GM19023 (cell line): ENCODE results near the gene IGFBP5.

Source experiments
- ATAC-seq: cut with Tn5 transposase; IDR thresholded peaks from one replicate; pipeline ENCODE4 v1.9.1; 2021; ENCODE audit warnings: mild to moderate bottlenecking, moderate library complexity; ENCODE audit not compliant: unreplicated experiment

Gene IGFBP5

GRCh38 chr2:216626168-216626874 is 69.0 kb downstream of the IGFBP5 start:
- no peak for ATAC-seq

DNA sequence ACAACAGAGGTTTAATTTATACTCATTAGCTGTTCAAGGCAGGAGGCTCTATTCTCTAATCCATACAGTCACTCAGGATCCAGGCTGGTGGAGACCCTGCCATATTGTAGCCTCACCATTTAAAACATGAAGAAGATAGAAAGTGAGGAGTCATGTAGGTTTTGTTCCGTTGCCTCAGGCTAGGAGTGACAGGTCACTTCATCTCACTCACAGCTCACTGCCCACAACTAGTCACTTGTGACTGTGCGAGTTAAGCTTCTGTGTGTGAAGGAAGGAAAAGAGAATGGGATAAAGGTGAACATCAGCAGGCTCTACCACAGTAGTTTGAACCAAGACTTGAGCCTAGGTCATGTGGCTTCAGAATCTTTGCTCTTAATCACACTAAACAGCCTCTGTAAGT is 71.1 kb downstream of the IGFBP5 start:
- no peak for ATAC-seq

DNA sequence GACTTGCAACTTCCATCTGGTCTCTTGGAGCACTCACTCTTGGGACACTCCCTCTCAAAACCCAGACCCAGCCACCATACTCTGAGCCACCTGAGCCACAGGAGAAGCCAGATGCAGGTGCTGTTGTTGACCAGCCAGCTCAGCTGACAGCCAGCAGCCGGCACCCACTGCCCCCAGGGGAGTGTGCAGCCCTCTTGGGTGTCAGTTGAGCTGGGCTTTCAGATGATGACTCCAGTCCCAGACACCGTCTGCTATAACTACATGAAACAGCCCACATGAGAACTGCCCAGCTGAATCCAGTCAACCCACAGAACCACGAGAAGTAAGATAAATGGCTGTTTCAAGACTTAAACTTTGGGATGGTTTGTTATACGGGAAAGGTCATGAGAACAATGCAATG is 72.8 kb downstream of the IGFBP5 start:
- ATAC-seq: no peak
